Fibroblast of the aortic adventitia (primary cell): Measurements from ENCODE around the gene KCNK13. TPM values are rescaled to one million over a fixed set of nuclear protein-coding genes. Genes with fewer than 3 reads are reported as not detected.
A peak's percentile ranks its signal among the peaks of the same experiment; 100 is the strongest.

Experiments
- DNase-seq: peaks from one replicate; pipeline ENCODE4 v3.0.0-alpha.2; 2010; ENCODE audit warnings: low read depth
- H3K4me3 ChIP-seq: 2 replicates; pipeline ENCODE4 v1.5.1; 2011; ENCODE audit warnings: low read depth, mild to moderate bottlenecking, control low read depth, low read length, moderate library complexity
- CTCF ChIP-seq: IDR thresholded peaks from 2 replicates; pipeline ENCODE4 v1.5.1; 2011; ENCODE audit warnings: mild to moderate bottlenecking, low read length, control low read depth, inconsistent platforms; ENCODE audit not compliant: insufficient read depth
- total RNA-seq: library from RNA; depleted of rRNA; stranded (reverse); fragments of >200 nt; gene quantifications from 2 replicates; pipeline ENCODE4 v1.2.3, GENCODE V29; 2012; ENCODE audit warnings: low replicate concordance

The KCNK13 gene
- total RNA-seq, 1 donor, result 0.27 TPM

DNA sequence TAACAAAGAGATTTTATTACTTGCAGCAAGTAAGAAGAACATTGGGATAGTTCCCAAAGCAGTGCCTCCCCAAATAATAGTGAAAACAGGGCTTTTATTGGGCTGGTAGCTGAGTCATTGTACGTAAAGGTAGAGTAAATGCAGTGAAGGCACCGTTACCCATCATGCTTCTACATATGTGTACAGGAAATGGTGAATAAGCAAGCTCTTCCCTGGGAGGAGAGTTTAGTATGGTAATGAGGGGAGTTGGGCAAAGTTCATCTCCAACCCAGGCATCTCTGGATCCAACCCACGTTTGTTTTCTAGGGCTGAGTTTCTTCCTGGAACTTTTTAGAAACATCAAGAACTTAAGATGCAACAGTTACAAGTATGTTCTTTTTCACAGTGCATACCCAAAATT, 56.2 kb downstream of the KCNK13 start:
- no peak for DNase-seq
- no peak for TF ChIP-seq CTCF
- no peak overlapping the region for H3K4me3 ChIP-seq

GRCh38 chr14:90126260-90126659, 64.5 kb downstream of the KCNK13 start:
- DNase-seq, result no peak
- TF ChIP-seq CTCF, result no peak
- no peak overlapping the region for H3K4me3 ChIP-seq

DNA sequence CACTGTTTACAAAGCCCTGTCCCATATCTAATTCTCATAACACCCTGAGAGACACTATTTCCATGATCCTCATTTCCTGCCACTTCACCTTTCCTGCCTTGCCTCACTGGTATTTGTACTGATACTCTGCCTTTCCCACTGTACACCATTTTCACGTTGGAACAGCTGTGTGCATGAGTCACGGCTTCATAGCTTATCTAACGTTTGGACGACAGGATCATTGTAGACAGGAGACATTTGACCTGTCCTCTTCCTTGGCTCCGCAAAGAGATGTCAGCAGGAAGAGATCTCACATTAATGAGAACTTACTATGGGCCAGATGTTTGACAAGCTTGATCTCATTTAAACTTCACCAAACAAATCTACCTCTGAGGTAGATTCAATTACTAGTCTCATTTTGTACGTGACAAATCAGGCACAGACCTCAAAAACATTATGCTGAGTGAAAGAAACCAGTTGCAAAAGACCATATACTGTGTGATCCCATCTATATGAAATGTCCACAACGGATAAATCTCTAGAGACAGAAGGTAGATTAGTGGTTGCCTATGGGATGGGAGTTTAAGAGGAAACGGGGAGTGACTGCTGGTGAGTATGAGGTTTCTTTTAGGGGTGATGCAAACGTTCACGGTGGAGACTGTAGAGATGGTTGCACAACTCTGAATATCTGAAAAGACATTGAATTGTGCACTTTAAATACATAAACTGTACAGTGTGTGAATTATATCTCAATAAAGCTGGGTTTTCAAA, 71.2 kb downstream of the KCNK13 start:
- no peak for DNase-seq
- H3K4me3 ChIP-seq, result no peak overlapping the region
- no peak for TF ChIP-seq CTCF

DNA sequence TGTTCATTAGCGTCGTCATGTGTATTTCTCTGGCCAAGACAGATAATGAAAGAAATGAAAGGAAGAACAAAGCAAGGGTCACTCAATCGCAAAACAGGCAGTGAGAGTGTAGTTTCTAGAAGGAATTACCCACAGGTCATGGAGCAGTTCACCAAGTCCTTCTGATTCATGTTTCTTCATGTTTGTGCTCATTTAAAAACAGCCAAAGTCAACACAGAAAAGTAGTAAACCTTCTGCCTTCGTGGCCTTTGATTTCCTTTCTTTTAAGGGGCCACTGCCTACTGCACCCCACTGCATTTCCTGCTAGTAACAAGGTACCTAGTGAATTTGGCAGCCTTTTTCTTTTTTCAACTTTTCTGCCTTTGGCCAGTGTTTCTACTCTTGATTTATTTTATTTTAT, 75.1 kb downstream of the KCNK13 start:
- no peak for DNase-seq
- no peak for TF ChIP-seq CTCF
- no peak overlapping the region for H3K4me3 ChIP-seq

- TF ChIP-seq CTCF, result no peak
- H3K4me3 ChIP-seq, result no peak overlapping the region
- peak; percentile 69 for DNase-seq
Measured at GRCh38 chr14:90137807-90138206, 76.0 kb downstream of the KCNK13 start.

GRCh38 chr14:90139199-90139598, 77.4 kb downstream of the KCNK13 start:
- no peak for DNase-seq
- no peak overlapping the region for H3K4me3 ChIP-seq
- no peak for TF ChIP-seq CTCF
